Ishikawa (cell line): ENCODE data around the gene PHLDA2.

Source experiments
- CEBPB ChIP-seq: IDR thresholded peaks from 2 replicates; pipeline ENCODE4 v1.6.1; 2012
- EGR1 ChIP-seq: IDR thresholded peaks from 2 replicates; pipeline ENCODE4 v1.6.1; 2012
- EP300 ChIP-seq: IDR thresholded peaks from 2 replicates; pipeline ENCODE4 v1.6.1; 2012; ENCODE audit warnings: borderline replicate concordance
- FOXM1 ChIP-seq: IDR thresholded peaks from 2 replicates; pipeline ENCODE4 v1.6.1; 2012; ENCODE audit warnings: low read depth, borderline replicate concordance
- NFIC ChIP-seq: IDR thresholded peaks from 2 replicates; pipeline ENCODE4 v1.6.1; 2012
- RAD21 ChIP-seq: IDR thresholded peaks from 2 replicates; pipeline ENCODE4 v1.6.1; 2012; ENCODE audit warnings: low read depth
- TAF1 ChIP-seq: IDR thresholded peaks from 2 replicates; pipeline ENCODE4 v1.6.1; 2012; ENCODE audit warnings: low read depth, mild to moderate bottlenecking
- TCF12 ChIP-seq: IDR thresholded peaks from 2 replicates; pipeline ENCODE4 v1.6.1; 2012; ENCODE audit warnings: low read depth
- YY1 ChIP-seq: IDR thresholded peaks from 2 replicates; pipeline ENCODE4 v1.6.1; 2012; ENCODE audit warnings: low read depth
- TF ChIP-seq, protein P1 (sequence below): IDR thresholded peaks from 2 replicates; pipeline ENCODE4 v1.6.1; 2012; ENCODE audit warnings: low read depth, mild to moderate bottlenecking
- TF ChIP-seq, protein P2 (sequence below): IDR thresholded peaks from 2 replicates; pipeline ENCODE4 v1.6.1; 2012

DNA sequence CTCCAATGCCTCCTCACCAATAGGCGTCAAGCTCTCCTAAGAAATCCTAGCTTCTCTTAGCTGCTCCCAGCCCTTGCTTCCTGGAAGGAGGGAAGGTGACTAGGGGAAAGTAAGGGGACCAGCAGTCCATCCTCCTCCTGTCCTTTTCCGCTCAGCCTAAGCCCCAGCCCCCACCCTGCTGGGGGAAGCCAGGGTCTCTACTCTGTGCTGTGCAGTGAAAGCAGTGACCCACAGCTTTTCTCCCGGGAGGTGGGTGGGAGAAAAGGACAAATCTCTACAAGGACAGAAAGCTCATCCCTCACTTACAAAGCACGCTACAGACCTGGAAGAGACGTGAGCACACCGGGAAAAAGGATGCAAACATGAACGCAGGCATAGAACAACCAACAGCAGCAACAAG, 30.9 kb upstream of the PHLDA2 start:
- TF ChIP-seq CEBPB (no peak), TAF1 (no peak), TCF12 (no peak), RAD21 (no peak), EP300 (no peak), EGR1 (no peak), FOXM1 (no peak), NFIC (no peak), YY1 (no peak)
- TF ChIP-seq, protein P1, sequence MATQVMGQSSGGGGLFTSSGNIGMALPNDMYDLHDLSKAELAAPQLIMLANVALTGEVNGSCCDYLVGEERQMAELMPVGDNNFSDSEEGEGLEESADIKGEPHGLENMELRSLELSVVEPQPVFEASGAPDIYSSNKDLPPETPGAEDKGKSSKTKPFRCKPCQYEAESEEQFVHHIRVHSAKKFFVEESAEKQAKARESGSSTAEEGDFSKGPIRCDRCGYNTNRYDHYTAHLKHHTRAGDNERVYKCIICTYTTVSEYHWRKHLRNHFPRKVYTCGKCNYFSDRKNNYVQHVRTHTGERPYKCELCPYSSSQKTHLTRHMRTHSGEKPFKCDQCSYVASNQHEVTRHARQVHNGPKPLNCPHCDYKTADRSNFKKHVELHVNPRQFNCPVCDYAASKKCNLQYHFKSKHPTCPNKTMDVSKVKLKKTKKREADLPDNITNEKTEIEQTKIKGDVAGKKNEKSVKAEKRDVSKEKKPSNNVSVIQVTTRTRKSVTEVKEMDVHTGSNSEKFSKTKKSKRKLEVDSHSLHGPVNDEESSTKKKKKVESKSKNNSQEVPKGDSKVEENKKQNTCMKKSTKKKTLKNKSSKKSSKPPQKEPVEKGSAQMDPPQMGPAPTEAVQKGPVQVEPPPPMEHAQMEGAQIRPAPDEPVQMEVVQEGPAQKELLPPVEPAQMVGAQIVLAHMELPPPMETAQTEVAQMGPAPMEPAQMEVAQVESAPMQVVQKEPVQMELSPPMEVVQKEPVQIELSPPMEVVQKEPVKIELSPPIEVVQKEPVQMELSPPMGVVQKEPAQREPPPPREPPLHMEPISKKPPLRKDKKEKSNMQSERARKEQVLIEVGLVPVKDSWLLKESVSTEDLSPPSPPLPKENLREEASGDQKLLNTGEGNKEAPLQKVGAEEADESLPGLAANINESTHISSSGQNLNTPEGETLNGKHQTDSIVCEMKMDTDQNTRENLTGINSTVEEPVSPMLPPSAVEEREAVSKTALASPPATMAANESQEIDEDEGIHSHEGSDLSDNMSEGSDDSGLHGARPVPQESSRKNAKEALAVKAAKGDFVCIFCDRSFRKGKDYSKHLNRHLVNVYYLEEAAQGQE, result no peak
- TF ChIP-seq, protein P2, sequence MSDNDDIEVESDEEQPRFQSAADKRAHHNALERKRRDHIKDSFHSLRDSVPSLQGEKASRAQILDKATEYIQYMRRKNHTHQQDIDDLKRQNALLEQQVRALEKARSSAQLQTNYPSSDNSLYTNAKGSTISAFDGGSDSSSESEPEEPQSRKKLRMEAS, result no peak
